ENCODE measurements around the gene RPLP2.

Gene RPLP2

GRCh38 chr11:846496-847098 lies 36.8 kb downstream of the RPLP2 start:
- in situ Hi-C loops (cut with MboI; ENCODE audit: low sequenced_read_pairs): no loop called here

- in situ Hi-C loops (cut with MboI; ENCODE audit: low sequenced_read_pairs): no loop called here
These were observed 38.1 kb downstream of the RPLP2 start for GRCh38 chr11:847876-848275.

GRCh38 chr11:848380-848931 lies 38.7 kb downstream of the RPLP2 start:
- in situ Hi-C loops (cut with MboI; ENCODE audit: low sequenced_read_pairs): no loop called here

GRCh38 chr11:849104-849824 lies 39.5 kb downstream of the RPLP2 start:
- in situ Hi-C loops (cut with MboI; ENCODE audit: low sequenced_read_pairs): no loop called here

- in situ Hi-C loops (cut with MboI; ENCODE audit: low sequenced_read_pairs): no loop called here
These were observed 40.4 kb downstream of the RPLP2 start for GRCh38 chr11:849951-850774.

GRCh38 chr11:850775-851763 lies 41.3 kb downstream of the RPLP2 start:
- in situ Hi-C loops (cut with MboI; ENCODE audit: low sequenced_read_pairs): no loop called here

- in situ Hi-C loops (cut with MboI; ENCODE audit: low sequenced_read_pairs): no loop called here
These were observed 43.0 kb downstream of the RPLP2 start for GRCh38 chr11:852762-853161.

- in situ Hi-C loops (cut with MboI; ENCODE audit: low sequenced_read_pairs): no loop called here
These were observed 44.1 kb downstream of the RPLP2 start for GRCh38 chr11:853682-854448.

- in situ Hi-C loops (cut with MboI; ENCODE audit: low sequenced_read_pairs): no loop called here
These were observed 45.0 kb downstream of the RPLP2 start for GRCh38 chr11:854601-855329.

- in situ Hi-C loops (cut with MboI; ENCODE audit: low sequenced_read_pairs): no loop called here
These were observed 45.5 kb downstream of the RPLP2 start for GRCh38 chr11:855330-855674.

GRCh38 chr11:855796-856195 lies 46.0 kb downstream of the RPLP2 start:
- in situ Hi-C loops (cut with MboI; ENCODE audit: low sequenced_read_pairs): no loop called here

GRCh38 chr11:856397-856796 lies 46.6 kb downstream of the RPLP2 start:
- in situ Hi-C loops (cut with MboI; ENCODE audit: low sequenced_read_pairs): no loop called here

GRCh38 chr11:858053-858761 lies 48.4 kb downstream of the RPLP2 start:
- in situ Hi-C loops (cut with MboI; ENCODE audit: low sequenced_read_pairs): no loop called here

GRCh38 chr11:858762-859339 lies 49.1 kb downstream of the RPLP2 start:
- in situ Hi-C loops (cut with MboI; ENCODE audit: low sequenced_read_pairs): no loop called here

GRCh38 chr11:859394-860131 lies 49.8 kb downstream of the RPLP2 start:
- in situ Hi-C loops (cut with MboI; ENCODE audit: low sequenced_read_pairs): no loop called here

GRCh38 chr11:860234-861104 lies 50.7 kb downstream of the RPLP2 start:
- in situ Hi-C loops (cut with MboI; ENCODE audit: low sequenced_read_pairs): no loop called here

- in situ Hi-C loops (cut with MboI; ENCODE audit: low sequenced_read_pairs): no loop called here
These were observed 51.3 kb downstream of the RPLP2 start for GRCh38 chr11:861105-861479.
